GM12874 (cell line): ENCODE results near the gene TSPAN5.

ENCODE experiments used
- TF ChIP-seq, protein P1 (sequence below): IDR thresholded peaks from 2 replicates; pipeline ENCODE4 v1.5.1; 2011; ENCODE audit warnings: low read depth, mild to moderate bottlenecking, control low read depth, low read length, moderate library complexity; ENCODE audit not compliant: insufficient read depth

TSPAN5 gene

DNA sequence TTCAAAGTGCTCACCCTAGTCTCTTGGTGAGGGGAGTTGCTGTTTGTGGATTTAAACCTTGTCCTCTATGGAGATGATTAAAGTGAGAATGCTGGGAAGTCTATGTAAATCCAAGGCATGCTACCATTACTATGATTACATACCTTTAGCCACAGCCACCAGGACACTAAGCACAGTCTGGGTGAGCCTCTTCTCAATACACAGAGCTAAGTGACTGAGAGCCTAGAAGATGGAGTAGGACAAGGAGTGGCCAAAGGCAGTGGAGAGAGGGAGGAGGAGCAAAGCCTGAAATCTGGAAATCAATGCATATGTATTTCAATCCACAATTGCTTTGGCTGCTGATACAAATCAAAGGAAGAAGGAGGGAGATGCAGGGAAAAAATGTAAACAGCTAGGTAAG, 12.7 kb upstream of the TSPAN5 start:
- TF ChIP-seq, protein P1, sequence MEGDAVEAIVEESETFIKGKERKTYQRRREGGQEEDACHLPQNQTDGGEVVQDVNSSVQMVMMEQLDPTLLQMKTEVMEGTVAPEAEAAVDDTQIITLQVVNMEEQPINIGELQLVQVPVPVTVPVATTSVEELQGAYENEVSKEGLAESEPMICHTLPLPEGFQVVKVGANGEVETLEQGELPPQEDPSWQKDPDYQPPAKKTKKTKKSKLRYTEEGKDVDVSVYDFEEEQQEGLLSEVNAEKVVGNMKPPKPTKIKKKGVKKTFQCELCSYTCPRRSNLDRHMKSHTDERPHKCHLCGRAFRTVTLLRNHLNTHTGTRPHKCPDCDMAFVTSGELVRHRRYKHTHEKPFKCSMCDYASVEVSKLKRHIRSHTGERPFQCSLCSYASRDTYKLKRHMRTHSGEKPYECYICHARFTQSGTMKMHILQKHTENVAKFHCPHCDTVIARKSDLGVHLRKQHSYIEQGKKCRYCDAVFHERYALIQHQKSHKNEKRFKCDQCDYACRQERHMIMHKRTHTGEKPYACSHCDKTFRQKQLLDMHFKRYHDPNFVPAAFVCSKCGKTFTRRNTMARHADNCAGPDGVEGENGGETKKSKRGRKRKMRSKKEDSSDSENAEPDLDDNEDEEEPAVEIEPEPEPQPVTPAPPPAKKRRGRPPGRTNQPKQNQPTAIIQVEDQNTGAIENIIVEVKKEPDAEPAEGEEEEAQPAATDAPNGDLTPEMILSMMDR, result no peak

DNA sequence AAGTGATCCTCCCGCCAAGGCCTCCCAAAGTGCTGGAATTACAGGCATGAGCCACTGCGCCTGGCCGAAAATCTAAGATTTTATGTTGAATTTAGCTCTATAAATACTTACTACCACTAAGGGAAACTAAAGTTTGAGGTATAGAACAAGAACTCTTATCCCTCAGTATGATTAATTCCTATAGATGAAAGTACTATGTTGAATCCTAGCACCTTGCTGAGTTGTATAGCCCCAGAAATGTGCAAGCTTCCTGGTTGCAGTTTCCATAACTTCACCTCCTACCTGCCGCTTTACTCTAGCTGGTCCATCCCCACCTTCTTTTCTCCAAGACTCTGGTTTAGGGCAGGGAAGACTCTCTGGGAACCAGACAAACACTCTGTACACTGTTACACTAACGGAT, 11.8 kb upstream of the TSPAN5 start:
- TF ChIP-seq, protein P1, result no peak

DNA sequence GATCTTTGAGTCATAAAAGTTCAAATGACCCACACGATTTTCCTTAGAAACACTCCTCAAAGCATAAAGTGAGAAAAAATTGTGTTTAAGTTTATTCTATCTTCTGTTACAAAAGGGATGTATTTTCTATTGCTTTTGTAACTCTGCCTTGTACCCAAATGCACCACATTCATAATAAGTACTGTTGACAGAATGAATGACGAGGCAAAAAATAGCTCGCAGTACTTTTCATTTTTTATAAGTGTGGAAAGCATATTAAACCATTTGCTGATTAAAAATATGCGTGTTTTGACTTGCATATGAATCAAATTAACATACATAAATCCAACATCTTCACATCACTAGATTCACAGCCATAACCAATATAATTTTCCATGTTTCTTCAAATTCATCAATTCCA, 11.2 kb upstream of the TSPAN5 start:
- TF ChIP-seq, protein P1, result no peak

DNA sequence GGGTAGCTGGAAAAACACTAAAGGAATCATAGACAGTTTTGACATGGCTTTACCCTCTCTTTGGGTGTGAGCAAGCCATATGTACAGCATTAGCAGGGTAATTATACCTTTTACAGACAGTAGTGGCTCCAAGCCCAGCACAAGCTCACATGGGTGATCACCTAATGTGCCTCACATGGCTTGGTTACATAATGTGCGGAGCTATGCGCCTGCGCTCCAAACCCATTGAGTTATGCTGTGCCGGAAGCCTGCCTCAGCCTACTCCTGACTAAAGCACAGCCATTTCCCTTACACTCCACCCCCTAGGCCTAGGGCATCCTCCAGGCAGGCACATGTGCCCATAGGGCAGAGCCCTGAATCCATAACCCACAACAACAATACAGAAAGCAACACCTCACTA, 6.5 kb upstream of the TSPAN5 start:
- TF ChIP-seq, protein P1, result no peak

DNA sequence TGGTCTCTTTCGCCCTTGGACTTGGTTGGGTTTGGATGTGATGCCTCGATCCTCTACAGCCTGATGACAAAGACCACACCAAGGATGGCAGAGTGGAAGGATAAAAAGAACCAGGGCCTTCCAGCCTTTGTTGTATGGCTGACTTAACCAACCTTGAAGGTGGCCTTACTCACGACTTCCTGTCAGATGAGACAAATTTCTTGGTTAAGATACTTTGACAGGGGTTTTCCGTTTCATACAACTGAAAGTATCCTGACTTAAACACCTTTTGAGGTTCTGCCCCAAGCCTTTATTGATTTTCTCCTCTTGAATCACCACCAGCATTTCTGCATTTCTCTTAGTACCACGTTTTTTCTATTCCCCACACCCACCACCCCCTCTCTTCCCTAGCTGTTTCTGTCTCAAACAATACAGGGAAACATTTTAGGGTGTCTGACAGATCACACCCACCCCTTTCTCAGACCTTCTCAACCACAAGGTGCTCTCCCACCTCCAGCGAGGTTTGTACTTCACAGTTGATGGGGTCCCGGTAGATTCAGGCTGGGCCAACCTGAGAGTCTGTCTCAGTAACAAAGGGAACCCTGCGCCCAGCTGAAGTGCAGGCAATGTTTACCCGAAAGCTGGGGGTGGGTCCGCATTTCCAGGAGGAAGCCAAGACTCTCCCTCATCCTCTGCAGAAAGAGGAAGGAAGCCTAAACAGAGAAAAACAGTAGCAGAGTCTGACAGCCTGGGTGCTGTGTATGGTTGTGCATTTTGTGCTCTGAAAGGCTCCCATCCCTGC, 5.0 kb upstream of the TSPAN5 start:
- TF ChIP-seq, protein P1, result no peak

DNA sequence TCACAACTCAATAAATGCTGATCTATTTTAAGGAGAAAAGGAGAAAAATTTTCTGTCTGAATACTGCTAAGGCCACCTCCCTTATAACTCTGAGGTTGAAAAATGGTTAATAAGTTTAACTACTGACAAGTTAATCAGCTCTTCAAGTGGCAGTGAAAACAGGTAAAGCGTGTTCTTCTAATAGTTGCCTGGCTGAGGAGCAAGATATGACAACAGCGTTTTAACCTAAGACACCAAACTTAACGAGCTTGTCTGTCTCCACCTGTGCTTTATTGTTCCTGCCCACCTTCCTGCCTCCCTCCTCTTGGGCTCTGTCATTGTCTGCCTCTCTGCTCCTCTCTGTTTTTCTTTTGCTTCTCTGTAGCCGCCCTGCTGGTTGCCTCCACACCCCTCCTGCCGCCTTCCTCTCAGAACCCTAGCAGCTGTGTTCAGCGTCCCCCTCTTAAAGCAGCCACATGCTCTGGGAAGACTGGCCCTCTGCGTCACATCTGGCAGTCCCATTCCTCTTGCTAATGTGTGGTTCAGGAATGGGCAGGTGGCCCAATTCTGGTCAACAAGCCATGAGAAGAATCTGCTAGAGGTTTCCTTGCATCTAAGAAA, 4.3 kb upstream of the TSPAN5 start:
- TF ChIP-seq, protein P1, result no peak

DNA sequence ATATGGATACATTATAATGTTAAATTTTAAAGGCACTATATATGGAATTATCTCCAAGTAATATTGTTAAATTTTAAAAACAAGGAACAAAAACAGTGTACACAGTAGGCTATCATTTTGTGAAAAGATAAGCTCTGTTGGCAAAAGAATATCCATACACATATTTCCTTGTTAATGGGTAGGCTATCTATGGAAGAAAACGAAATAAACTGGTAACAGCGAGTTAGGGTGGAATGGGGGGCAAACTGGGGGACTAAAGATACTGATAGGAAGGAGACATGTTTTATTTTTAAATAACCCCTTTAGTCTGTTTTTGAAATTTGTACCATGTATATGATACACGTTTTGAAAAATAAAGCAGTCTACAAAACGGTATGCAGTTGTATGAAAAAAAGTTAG, 3.6 kb upstream of the TSPAN5 start:
- TF ChIP-seq, protein P1, result no peak
